ENCODE data around the gene ZNF470. TPM values are rescaled to one million over a fixed set of nuclear protein-coding genes. Genes with fewer than 3 reads are reported as not detected.
A peak's percentile ranks its signal among the peaks of the same experiment; 100 is the strongest.

ZNF470 gene
- total RNA-seq (1 to 10 TPM; 1.0 to 5.4 (median 1.8) TPM), polyA plus RNA-seq (1 to 10 TPM; 1.1 to 4.3 (median 1.4) TPM)
- long read RNA-seq, donor 1, result 0 reads
- long read RNA-seq, donor 2, full-length matches to known transcripts, result 4 of 4 reads
- long read RNA-seq, donor 2, partial matches to known transcripts, result 0 of 4 reads
- long read RNA-seq, donor 2, other reads (novel, unspliced or antisense), result 0 of 4 reads
- long read RNA-seq, donor 3, full-length matches to known transcripts, result 1 of 1 reads
- long read RNA-seq, donor 3, partial matches to known transcripts, result 0 of 1 reads
- long read RNA-seq, donor 3, other reads (novel, unspliced or antisense), result 0 of 1 reads
- long read RNA-seq, donor 4, result 0 reads
- long read RNA-seq, donor 5, full-length matches to known transcripts, result 1 of 1 reads
- long read RNA-seq, donor 5, partial matches to known transcripts, result 0 of 1 reads
- long read RNA-seq, donor 5, other reads (novel, unspliced or antisense), result 0 of 1 reads
- long read RNA-seq, donor 6, full-length matches to known transcripts, result 6 of 6 reads
- long read RNA-seq, donor 6, partial matches to known transcripts, result 0 of 6 reads
- long read RNA-seq, donor 6, other reads (novel, unspliced or antisense), result 0 of 6 reads
- long read RNA-seq, donor 7, partial matches to known transcripts, result 0 of 1 reads
- long read RNA-seq, donor 7, other reads (novel, unspliced or antisense), result 0 of 1 reads
- long read RNA-seq, donor 8, full-length matches to known transcripts, result 4 of 4 reads
- long read RNA-seq, donor 8, partial matches to known transcripts, result 0 of 4 reads
- long read RNA-seq, donor 8, other reads (novel, unspliced or antisense), result 0 of 4 reads
- long read RNA-seq, donor 9, full-length matches to known transcripts, result 1 of 1 reads
- long read RNA-seq, donor 9, partial matches to known transcripts, result 0 of 1 reads
- long read RNA-seq, donor 9, other reads (novel, unspliced or antisense), result 0 of 1 reads
- long read RNA-seq, donor 10, result 0 reads

DNA sequence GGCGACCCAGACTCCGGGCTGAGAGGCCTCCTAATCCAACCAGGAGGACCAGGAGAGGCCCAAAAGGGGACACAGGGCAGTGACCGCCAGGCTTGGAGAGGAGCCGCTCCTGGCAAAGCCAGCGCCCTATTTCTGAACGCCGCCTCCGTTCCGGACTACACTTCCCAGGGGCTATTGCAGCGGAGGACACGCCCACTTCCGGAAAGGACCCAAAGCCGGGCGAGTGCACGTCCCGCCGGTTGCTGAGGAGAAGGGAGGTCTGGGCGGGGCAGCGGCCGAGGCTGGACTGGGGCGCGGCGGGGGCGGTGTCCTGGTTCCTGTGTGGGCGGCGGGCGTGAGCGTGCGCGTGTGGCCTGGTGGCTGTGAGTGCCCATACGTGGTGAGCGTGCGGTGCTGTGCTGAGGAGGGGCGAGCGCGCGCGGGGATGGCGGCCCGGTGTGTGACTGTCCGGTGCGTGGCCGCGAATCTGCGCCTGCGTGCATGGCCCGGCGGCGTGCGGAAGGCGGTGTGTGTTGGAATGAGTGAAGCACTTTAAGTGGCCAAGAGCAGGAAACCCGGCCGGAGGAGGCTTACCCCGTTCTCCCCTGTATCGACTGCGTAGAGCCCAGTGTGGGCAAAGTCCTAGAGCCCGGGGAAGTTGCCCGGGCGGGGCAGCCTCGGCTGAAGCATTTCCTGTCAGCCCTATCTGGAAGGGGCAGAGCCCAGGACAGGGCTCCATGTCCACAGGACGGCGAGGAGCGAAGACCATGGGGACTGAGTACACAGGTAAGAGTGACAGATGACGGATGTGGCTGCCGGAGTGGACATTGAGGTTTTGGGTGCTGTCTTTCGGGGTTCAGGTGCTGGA lies at the start of gene ZNF470:
ZNF470 (plus strand) TSS at position 195 of the 847 bp plus-strand sequence. CDS start 2,844 bp downstream, outside the sequence.
- Histone ChIP-seq H3K36me3 (peaks cover 11 to 63% (median 41%) of the 10 kb centered on the region in 4 donors), H3K27me3 (no peaks in the 10 kb centered on the region), H3K4me1 (peaks cover 0 to 20% (median 15%) of the 10 kb centered on the region in 4 donors), H3K9me3 (peaks cover 42 to 94% (median 66%) of the 10 kb centered on the region in 4 donors), H3K4me3 (peak within 1 kb of the TSS; percentile 81 to 97 (median 87)), H3K27ac (peak within 1 kb of the TSS; percentile 81 to 87 (median 83))
- intact Hi-C loops (cut with DNase I; ENCODE audit: low total_unique reads), result no loop called here
- DNase-seq, result peak; percentile 96 to 98
- 2 to 11% (median 4%) methylated on average over 35 to 66 of the region's 66 CpGs for WGBS, 5 donors
- peak; percentile 52 to 88 (median 59) for TF ChIP-seq POLR2AphosphoS5 (IDR thresholded peaks at IDR 0.05)
- TF ChIP-seq, protein P1, sequence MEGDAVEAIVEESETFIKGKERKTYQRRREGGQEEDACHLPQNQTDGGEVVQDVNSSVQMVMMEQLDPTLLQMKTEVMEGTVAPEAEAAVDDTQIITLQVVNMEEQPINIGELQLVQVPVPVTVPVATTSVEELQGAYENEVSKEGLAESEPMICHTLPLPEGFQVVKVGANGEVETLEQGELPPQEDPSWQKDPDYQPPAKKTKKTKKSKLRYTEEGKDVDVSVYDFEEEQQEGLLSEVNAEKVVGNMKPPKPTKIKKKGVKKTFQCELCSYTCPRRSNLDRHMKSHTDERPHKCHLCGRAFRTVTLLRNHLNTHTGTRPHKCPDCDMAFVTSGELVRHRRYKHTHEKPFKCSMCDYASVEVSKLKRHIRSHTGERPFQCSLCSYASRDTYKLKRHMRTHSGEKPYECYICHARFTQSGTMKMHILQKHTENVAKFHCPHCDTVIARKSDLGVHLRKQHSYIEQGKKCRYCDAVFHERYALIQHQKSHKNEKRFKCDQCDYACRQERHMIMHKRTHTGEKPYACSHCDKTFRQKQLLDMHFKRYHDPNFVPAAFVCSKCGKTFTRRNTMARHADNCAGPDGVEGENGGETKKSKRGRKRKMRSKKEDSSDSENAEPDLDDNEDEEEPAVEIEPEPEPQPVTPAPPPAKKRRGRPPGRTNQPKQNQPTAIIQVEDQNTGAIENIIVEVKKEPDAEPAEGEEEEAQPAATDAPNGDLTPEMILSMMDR (IDR thresholded peaks at IDR 0.05), result no peak

- Histone ChIP-seq H3K27ac (no peak overlapping the region), H3K4me1 (no peaks in the 10 kb centered on the region), H3K27me3 (no peaks in the 10 kb centered on the region), H3K36me3 (peaks cover 9 to 70% (median 49%) of the 10 kb centered on the region in 4 donors), H3K4me3 (no peak overlapping the region), H3K9me3 (peaks cover 61 to 100% (median 99%) of the 10 kb centered on the region in 4 donors)
- 84 to 96% (median 85%) methylated on average over 4 of the region's 4 CpGs for WGBS, 5 donors
- intact Hi-C loops (cut with DNase I; ENCODE audit: low total_unique reads), result no loop called here
- TF ChIP-seq POLR2AphosphoS5 (IDR thresholded peaks at IDR 0.05), result no peak
- TF ChIP-seq, protein P1 (IDR thresholded peaks at IDR 0.05), result no peak
- TF ChIP-seq EP300 (IDR thresholded peaks at IDR 0.05), result no peak
- no peak for TF ChIP-seq POLR2A (IDR thresholded peaks at IDR 0.05)
- no peak for DNase-seq
Observed at GRCh38 chr19:56525214-56525860, 41.9 kb upstream of the ZNF470 start.

DNA sequence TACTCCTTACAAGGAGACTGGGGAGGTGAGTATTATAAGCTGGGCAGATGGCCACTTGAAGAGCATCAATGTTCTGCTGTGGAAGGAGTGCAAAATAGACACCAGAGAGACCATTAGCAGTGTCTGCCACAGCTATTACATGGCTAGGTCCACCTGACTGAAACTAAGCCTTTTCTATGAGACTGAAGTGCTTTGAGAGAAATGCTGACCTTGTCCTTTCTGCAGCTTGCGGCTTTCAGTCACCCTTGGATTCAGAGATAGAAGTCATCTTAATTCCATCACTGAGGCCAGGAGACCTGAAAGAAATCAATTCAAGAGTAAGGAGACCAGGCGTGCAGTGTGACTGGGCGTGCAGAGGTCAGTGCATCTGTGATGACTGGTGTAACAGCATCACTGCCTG lies 29.8 kb upstream of the ZNF470 start:
- no peak for TF ChIP-seq POLR2AphosphoS5 (IDR thresholded peaks at IDR 0.05)
- TF ChIP-seq EP300 (IDR thresholded peaks at IDR 0.05), result no peak
- TF ChIP-seq, protein P1 (IDR thresholded peaks at IDR 0.05), result no peak
- no peak for TF ChIP-seq POLR2A (IDR thresholded peaks at IDR 0.05)
- Histone ChIP-seq H3K27me3 (no peaks in the 10 kb centered on the region), H3K4me1 (peaks cover 16 to 24% (median 20%) of the 10 kb centered on the region in 4 donors), H3K27ac (peak overlapping the region in 1 of 5 donors; percentile 92), H3K36me3 (peaks cover 5 to 30% (median 23%) of the 10 kb centered on the region in 4 donors), H3K4me3 (peak overlapping the region in 2 of 4 donors; percentile 63 to 83), H3K9me3 (peaks cover 18 to 92% (median 65%) of the 10 kb centered on the region in 4 donors)
- intact Hi-C loops (cut with DNase I; ENCODE audit: low total_unique reads), result no loop called here
- WGBS, 5 donors, result 91 to 99% (median 95%) methylated on average over 3 of the region's 3 CpGs
- no peak for DNase-seq
